Spleen (tissue), 7 donors: ENCODE measurements around the gene BBS12.

Source experiments
- CTCF ChIP-seq, 11 experiments: fragments of 200-600 bp in 7 of 11; fragments of 450-650 bp in 4 of 11; sonication (generic) in 4 of 11; IDR thresholded peaks in 8 of 11; conservative IDR thresholded peaks in 3 of 11; 1 replicate in 7 of 11; 2 replicates in 4 of 11; pipeline versions ENCODE4 v1.4.0 to v1.8.0; 2016 to 2021; ENCODE audit warnings: antibody characterized with exemption in 11 of 11, inconsistent platforms in 4 of 11, mild to moderate bottlenecking in 1 of 11
- POLR2A ChIP-seq, 3 donors: fragments of 450-650 bp; IDR thresholded peaks; one replicate each; pipeline ENCODE4 v1.5.1; 2017; ENCODE audit warnings: antibody characterized with exemption in 3 of 3, mild to moderate bottlenecking in 1 of 3
- POLR2AphosphoS5 ChIP-seq, 3 donors: sonication (generic); formaldehyde crosslinking; IDR thresholded peaks; one replicate each; pipeline ENCODE4 v1.5.1; 2017; ENCODE audit warnings: antibody characterized with exemption in 3 of 3
- donor health status: DM: no; HTN: no; CAD: no; lungs with moderate emphysema.
- donor health status: DM: no; HTN: no; CAD: no.
- donor health status: DM: no; HTN: no; CAD: no.

- TF ChIP-seq CTCF (IDR thresholded peaks at IDR 0.05 in 8 of 11, conservative IDR thresholded peaks at IDR 0.05 in 3 of 11) (no peak), POLR2A (IDR thresholded peaks at IDR 0.05) (no peak), POLR2AphosphoS5 (IDR thresholded peaks at IDR 0.05) (no peak)
Measured at GRCh38 chr4:122701965-122702364, 30.5 kb upstream of the BBS12 start.
